H9 (cell line): ENCODE results near the gene RBM38. TPM values are rescaled to one million over a fixed set of nuclear protein-coding genes. Genes with fewer than 3 reads are reported as not detected.

Source experiments
- DNase-seq: peaks from one replicate; pipeline ENCODE4 v3.0.0-alpha.2; 2017
- H2AFZ ChIP-seq: one replicate; pipeline ENCODE4 v1.6.1; 2013; ENCODE audit warnings: mild to moderate bottlenecking, low read length, control low read depth, moderate library complexity
- H2AK5ac ChIP-seq: 2 replicates; pipeline ENCODE4 v1.6.1; 2013; ENCODE audit warnings: low read length, control low read depth, mixed read lengths; ENCODE audit not compliant: insufficient read length
- H2BK120ac ChIP-seq: one replicate; pipeline ENCODE4 v1.6.1; 2013; ENCODE audit warnings: low read depth, mild to moderate bottlenecking, low read length, control low read depth, inconsistent platforms; ENCODE audit not compliant: poor library complexity, severe bottlenecking
- H2BK12ac ChIP-seq: 2 replicates; pipeline ENCODE4 v1.6.1; 2013; ENCODE audit warnings: low read length, control low read depth, mixed read lengths, low read depth; ENCODE audit not compliant: insufficient read length
- H2BK15ac ChIP-seq: 2 replicates; pipeline ENCODE4 v1.6.1; 2013; ENCODE audit warnings: low read depth, low read length, control low read depth
- H2BK20ac ChIP-seq: one replicate; pipeline ENCODE4 v1.6.1; 2013; ENCODE audit warnings: low read depth, mild to moderate bottlenecking, low read length, control low read depth, inconsistent platforms; ENCODE audit not compliant: poor library complexity, severe bottlenecking
- H2BK5ac ChIP-seq: 2 replicates; pipeline ENCODE4 v1.6.1; 2013; ENCODE audit warnings: low read length, control low read depth, mixed read lengths; ENCODE audit not compliant: insufficient read length
- H3K14ac ChIP-seq: 2 replicates; pipeline ENCODE4 v1.6.1; 2013; ENCODE audit warnings: low read length, control low read depth; ENCODE audit not compliant: insufficient read depth
- H3K18ac ChIP-seq: 2 replicates; pipeline ENCODE4 v1.6.1; 2013; ENCODE audit warnings: low read depth, mild to moderate bottlenecking, mixed read lengths, low read length, control low read depth; ENCODE audit not compliant: insufficient read length
- H3K23ac ChIP-seq: 2 replicates; pipeline ENCODE4 v1.6.1; 2013; ENCODE audit warnings: low read length, control low read depth, mixed read lengths, low read depth; ENCODE audit not compliant: insufficient read length
- H3K23me2 ChIP-seq: 2 replicates; pipeline ENCODE4 v1.6.1; 2013; ENCODE audit warnings: low read depth, mild to moderate bottlenecking, mixed read lengths, low read length, control low read depth; ENCODE audit not compliant: insufficient read length, poor library complexity, severe bottlenecking
- H3K27ac ChIP-seq: 2 replicates; pipeline ENCODE4 v1.5.1; 2013; ENCODE audit warnings: low read length, control low read depth, mixed read lengths, low read depth; ENCODE audit not compliant: insufficient read length
- H3K27me3 ChIP-seq: 2 replicates; pipeline ENCODE4 v1.6.1; 2013; ENCODE audit warnings: low read length, control low read depth, inconsistent platforms; ENCODE audit not compliant: insufficient read depth
- H3K4ac ChIP-seq: 2 replicates; pipeline ENCODE4 v1.6.1; 2013; ENCODE audit warnings: low read depth, mild to moderate bottlenecking, control low read depth, inconsistent platforms, low read length, moderate library complexity
- H3K4me1 ChIP-seq: 2 replicates; pipeline ENCODE4 v1.6.1; 2013; ENCODE audit warnings: low read length, control low read depth, inconsistent platforms; ENCODE audit not compliant: insufficient read depth
- H3K4me2 ChIP-seq: 2 replicates; pipeline ENCODE4 v1.6.1; 2013; ENCODE audit warnings: low read length, control low read depth, mixed read lengths; ENCODE audit not compliant: insufficient read length, insufficient read depth
- H3K56ac ChIP-seq: 2 replicates; pipeline ENCODE4 v1.6.1; 2013; ENCODE audit warnings: low read depth, mild to moderate bottlenecking, mixed read lengths, low read length, control low read depth; ENCODE audit not compliant: insufficient read length
- H3K79me1 ChIP-seq: 2 replicates; pipeline ENCODE4 v1.6.1; 2013; ENCODE audit warnings: low read depth, mild to moderate bottlenecking, moderate library complexity, low read length, control low read depth, inconsistent platforms; ENCODE audit not compliant: insufficient read depth, poor library complexity, severe bottlenecking
- H3K79me2 ChIP-seq: 2 replicates; pipeline ENCODE4 v1.6.1; 2013; ENCODE audit warnings: low read length, control low read depth, inconsistent platforms; ENCODE audit not compliant: insufficient read depth
- H3K9ac ChIP-seq: 2 replicates; pipeline ENCODE4 v1.6.1; 2013; ENCODE audit warnings: low read length, control low read depth, mixed read lengths; ENCODE audit not compliant: insufficient read length; ENCODE audit errors: extremely low read depth
- H3K9me3 ChIP-seq: one replicate; pipeline ENCODE4 v1.6.1; 2013; ENCODE audit warnings: low read depth, low read length, inconsistent platforms; ENCODE audit not compliant: control insufficient read depth
- H3T11ph ChIP-seq: one replicate; pipeline ENCODE4 v1.6.1; 2013; ENCODE audit warnings: mild to moderate bottlenecking, low read length, control low read depth, inconsistent platforms
- H4K20me1 ChIP-seq: one replicate; pipeline ENCODE4 v1.6.1; 2013; ENCODE audit not compliant: control insufficient read depth, insufficient read length, insufficient read depth
- H4K5ac ChIP-seq: 2 replicates; pipeline ENCODE4 v1.6.1; 2013; ENCODE audit warnings: low read depth, mild to moderate bottlenecking, mixed read lengths, low read length, control low read depth; ENCODE audit not compliant: insufficient read length
- H4K8ac ChIP-seq: replicated peaks from 2 replicates; pipeline ENCODE4 v1.6.1; 2013; ENCODE audit warnings: low read length, control low read depth, mixed read lengths, low read depth; ENCODE audit not compliant: insufficient read length
- H4K91ac ChIP-seq: 2 replicates; pipeline ENCODE4 v1.6.1; 2013; ENCODE audit warnings: low read depth, mild to moderate bottlenecking, moderate library complexity, mixed read lengths, low read length, control low read depth; ENCODE audit not compliant: insufficient read length
- H3K27ac Mint-ChIP-seq, 3 experiments: 2 replicates in 2 of 3; 3 replicates in 1 of 3; pipeline ENCODE4 v1.8.0; 2020 to 2021; ENCODE audit warnings: mixed read lengths in 3 of 3, mild to moderate bottlenecking in 1 of 3, moderate library complexity in 1 of 3
- H3K27me3 Mint-ChIP-seq: 2 replicates; pipeline ENCODE4 v1.8.0; 2021; ENCODE audit warnings: low read depth, mild to moderate bottlenecking, moderate library complexity, mixed read lengths
- H3K36me3 Mint-ChIP-seq, 3 experiments: 2 replicates in 2 of 3; 3 replicates in 1 of 3; pipeline ENCODE4 v1.8.0; 2020 to 2021; ENCODE audit warnings: low read depth in 3 of 3, mixed read lengths in 3 of 3; ENCODE audit not compliant: insufficient read depth in 1 of 3
- H3K4me1 Mint-ChIP-seq, 2 experiments: 2 replicates each; pipeline ENCODE4 v1.8.0; 2020; ENCODE audit warnings: mixed read lengths in 2 of 2
- H3K4me3 Mint-ChIP-seq, 2 experiments: 2 replicates in 1 of 2; 3 replicates in 1 of 2; pipeline ENCODE4 v1.8.0; 2020 to 2021; ENCODE audit warnings: mild to moderate bottlenecking in 2 of 2, mixed read lengths in 2 of 2, moderate library complexity in 1 of 2
- H3K9me3 Mint-ChIP-seq, 2 experiments: 2 replicates in 1 of 2; 3 replicates in 1 of 2; pipeline ENCODE4 v1.8.0; 2020; ENCODE audit warnings: mild to moderate bottlenecking in 2 of 2, mixed read lengths in 2 of 2, moderate library complexity in 1 of 2
- WGBS: extraction: QIAGEN DNeasy Blood & Tissue Kit; methylation state at CpG from one replicate; pipeline ENCODE4 v1.1.7; 2013; ENCODE audit warnings: missing lambda C conversion rate, low lambda C conversion rate, mixed read lengths; ENCODE audit not compliant: insufficient read length; ENCODE audit errors: extremely low coverage; 5-methylcytosine and 5-hydroxymethylcytosine counted together
- total RNA-seq: library from RNA; stranded (reverse); gene quantifications from 2 replicates; pipeline ENCODE4 v1.2.1, GENCODE V29; 2021
- TF ChIP-seq, protein P1 (sequence below): fragments of 200-600 bp; sonication (generic); conservative IDR thresholded peaks from 3 replicates; pipeline ENCODE4 v1.8.0; 2021; ENCODE audit warnings: antibody characterized with exemption, mild to moderate bottlenecking

RBM38 gene
- total RNA-seq, 1 experiment from 2014 or later = 66.8 TPM

DNA sequence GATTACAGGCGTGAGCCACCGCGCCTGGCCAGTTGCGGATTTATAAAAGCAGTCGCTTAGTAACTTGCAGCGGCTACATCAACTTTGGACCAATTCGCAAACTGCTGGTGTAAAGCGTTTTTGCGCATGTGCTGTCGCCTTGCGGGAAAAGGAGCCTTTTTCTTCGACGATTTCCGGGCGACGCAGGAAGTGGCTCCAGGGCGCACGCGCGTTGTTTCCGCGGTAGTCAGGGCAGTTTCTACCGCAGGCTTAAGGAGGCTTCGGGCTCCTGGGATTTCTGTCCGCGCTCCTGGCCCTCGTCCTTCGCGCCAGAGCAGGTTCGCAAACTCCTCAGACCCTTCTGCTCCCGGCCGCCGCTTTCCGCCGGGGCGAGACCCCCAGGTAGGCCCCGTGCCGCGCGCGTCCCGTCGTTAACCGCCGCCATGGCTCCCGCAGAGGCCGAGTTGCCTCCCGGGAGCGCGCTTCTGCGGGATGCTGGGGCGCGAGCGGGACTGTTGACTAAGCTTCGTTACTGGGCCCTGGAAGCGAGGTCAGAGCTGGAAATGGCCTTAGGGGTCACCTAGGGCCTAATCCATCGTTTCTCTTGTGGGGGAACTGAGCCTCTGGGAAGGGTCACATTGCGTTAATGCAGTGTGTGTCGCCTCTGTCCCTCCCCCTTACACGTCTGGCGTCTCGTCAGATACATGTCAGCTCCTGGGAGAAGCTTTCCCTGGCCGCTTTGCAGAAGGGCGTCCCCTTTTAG is 40.0 kb upstream of the RBM38 start, which contains the start of gene RAE1:
Gene RAE1 (plus strand): TSS at position 214 of the 742 bp plus-strand sequence. CDS start 2,784 bp downstream, outside the sequence.
- peaks cover 4% of the 10 kb centered on the region for H3K27me3 Mint-ChIP-seq
- no peaks in the 10 kb centered on the region for H3K4me1 ChIP-seq
- H3K27me3 ChIP-seq = no peaks in the 10 kb centered on the region
- peak within 1 kb of the TSS; percentile 87 for H3K9ac ChIP-seq
- H3K4me2 ChIP-seq = peak within 1 kb of the TSS; percentile 89
- H3K14ac ChIP-seq = peak within 1 kb of the TSS; percentile 92
- peaks cover 5% of the 10 kb centered on the region for H3K23me2 ChIP-seq
- no peak within 1 kb of the TSS for H2AK5ac ChIP-seq
- H3K9me3 Mint-ChIP-seq = peaks cover 0 to 3% of the 10 kb centered on the region in 2 experiments; a peak in 1 of 5 replicates
- TF ChIP-seq, protein P1, sequence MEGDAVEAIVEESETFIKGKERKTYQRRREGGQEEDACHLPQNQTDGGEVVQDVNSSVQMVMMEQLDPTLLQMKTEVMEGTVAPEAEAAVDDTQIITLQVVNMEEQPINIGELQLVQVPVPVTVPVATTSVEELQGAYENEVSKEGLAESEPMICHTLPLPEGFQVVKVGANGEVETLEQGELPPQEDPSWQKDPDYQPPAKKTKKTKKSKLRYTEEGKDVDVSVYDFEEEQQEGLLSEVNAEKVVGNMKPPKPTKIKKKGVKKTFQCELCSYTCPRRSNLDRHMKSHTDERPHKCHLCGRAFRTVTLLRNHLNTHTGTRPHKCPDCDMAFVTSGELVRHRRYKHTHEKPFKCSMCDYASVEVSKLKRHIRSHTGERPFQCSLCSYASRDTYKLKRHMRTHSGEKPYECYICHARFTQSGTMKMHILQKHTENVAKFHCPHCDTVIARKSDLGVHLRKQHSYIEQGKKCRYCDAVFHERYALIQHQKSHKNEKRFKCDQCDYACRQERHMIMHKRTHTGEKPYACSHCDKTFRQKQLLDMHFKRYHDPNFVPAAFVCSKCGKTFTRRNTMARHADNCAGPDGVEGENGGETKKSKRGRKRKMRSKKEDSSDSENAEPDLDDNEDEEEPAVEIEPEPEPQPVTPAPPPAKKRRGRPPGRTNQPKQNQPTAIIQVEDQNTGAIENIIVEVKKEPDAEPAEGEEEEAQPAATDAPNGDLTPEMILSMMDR = no peak
- no peak within 1 kb of the TSS for H4K8ac ChIP-seq
- H3K27ac ChIP-seq = no peak within 1 kb of the TSS
- peak within 1 kb of the TSS; percentile 91 to 95 for H3K4me3 Mint-ChIP-seq
- H2BK20ac ChIP-seq = no peak within 1 kb of the TSS
- peaks cover 8% of the 10 kb centered on the region in 2 experiments for H3K4me1 Mint-ChIP-seq
- peak; percentile 92 for DNase-seq
- no peaks in the 10 kb centered on the region for H3K9me3 ChIP-seq
- H2AFZ ChIP-seq = no peak within 1 kb of the TSS
- H2BK15ac ChIP-seq = no peak within 1 kb of the TSS
- H4K5ac ChIP-seq = no peak within 1 kb of the TSS
- H3K18ac ChIP-seq = peak within 1 kb of the TSS; percentile 88
- no peaks in the 10 kb centered on the region for H4K20me1 ChIP-seq
- H3K27ac Mint-ChIP-seq = peak within 1 kb of the TSS; percentile 83 to 96 (median 86)
- no CpG with 5 or more reads among the region's 64 CpGs for WGBS
- no peak within 1 kb of the TSS for H3K4ac ChIP-seq
- no peak within 1 kb of the TSS for H2BK12ac ChIP-seq
- no peak within 1 kb of the TSS for H3T11ph ChIP-seq
- no peak within 1 kb of the TSS for H4K91ac ChIP-seq
- peaks cover 17 to 32% (median 32%) of the 10 kb centered on the region in 3 experiments for H3K36me3 Mint-ChIP-seq
- no peak within 1 kb of the TSS for H2BK120ac ChIP-seq
- H3K79me2 ChIP-seq = peaks cover 20% of the 10 kb centered on the region; the same call in 1 of the 2 replicates
- H3K56ac ChIP-seq = no peak within 1 kb of the TSS
- no peak within 1 kb of the TSS for H2BK5ac ChIP-seq
- peaks cover 6% of the 10 kb centered on the region for H3K79me1 ChIP-seq
- H3K23ac ChIP-seq = no peak within 1 kb of the TSS
